Liver (tissue), 9 donors: ENCODE measurements around the gene PSMB8. TPM values are rescaled to one million over a fixed set of nuclear protein-coding genes. Genes with fewer than 3 reads are reported as not detected.

ENCODE experiments used
- DNase-seq: peaks from one replicate; pipeline ENCODE4 v3.0.0-alpha.2; 2017; ENCODE audit warnings: low spot score
- H3K27ac ChIP-seq, 2 donors: one replicate each; pipeline ENCODE4 v1.7.0; 2013; ENCODE audit warnings: inconsistent platforms in 2 of 2, low read length in 2 of 2, control low read depth in 1 of 2, low read depth in 1 of 2, mild to moderate bottlenecking in 1 of 2
- H3K27me3 ChIP-seq, 4 donors: one replicate each; pipeline versions ENCODE4 v1.6.1 to v1.7.0; 2013; ENCODE audit warnings: low read length in 3 of 4, inconsistent platforms in 1 of 4, mild to moderate bottlenecking in 1 of 4, moderate library complexity in 1 of 4; ENCODE audit not compliant: control insufficient read depth in 4 of 4, insufficient read depth in 4 of 4
- H3K36me3 ChIP-seq, 4 donors: one replicate each; pipeline versions ENCODE4 v1.6.1 to v1.7.0; 2013; ENCODE audit warnings: low read length in 3 of 4, mild to moderate bottlenecking in 3 of 4, low read depth in 1 of 4, moderate library complexity in 1 of 4; ENCODE audit not compliant: control insufficient read depth in 4 of 4, insufficient read depth in 3 of 4
- H3K4me1 ChIP-seq, 4 donors: one replicate each; pipeline versions ENCODE4 v1.6.1 to v1.7.0; 2013; ENCODE audit warnings: low read length in 3 of 4, mild to moderate bottlenecking in 3 of 4, moderate library complexity in 1 of 4; ENCODE audit not compliant: control insufficient read depth in 4 of 4, insufficient read depth in 4 of 4
- H3K4me3 ChIP-seq, 3 donors: one replicate each; pipeline versions ENCODE4 v1.6.1 to v1.7.0; 2013; ENCODE audit warnings: low read length in 3 of 3, control low read depth in 1 of 3, low read depth in 1 of 3, mild to moderate bottlenecking in 1 of 3
- H3K9ac ChIP-seq, 2 donors: one replicate each; pipeline ENCODE4 v1.7.0; 2013; ENCODE audit warnings: low read length in 2 of 2, mild to moderate bottlenecking in 2 of 2, moderate library complexity in 2 of 2, control low read depth in 1 of 2, low read depth in 1 of 2
- H3K9me3 ChIP-seq, 4 donors: one replicate each; pipeline versions ENCODE4 v1.6.1 to v1.7.0; 2013; ENCODE audit warnings: low read length in 3 of 4; ENCODE audit not compliant: control insufficient read depth in 4 of 4
- EGR1 ChIP-seq, 2 donors: IDR thresholded peaks; 2 replicates each; pipeline ENCODE4 v1.6.1; 2016 to 2018; ENCODE audit warnings: antibody characterized with exemption in 2 of 2, low read depth in 2 of 2
- FOXA1 ChIP-seq: IDR thresholded peaks from 2 replicates; pipeline ENCODE4 v1.6.1; 2016; ENCODE audit warnings: antibody characterized with exemption
- FOXA2 ChIP-seq: IDR thresholded peaks from 2 replicates; pipeline ENCODE4 v1.6.1; 2016; ENCODE audit warnings: antibody characterized with exemption
- GABPA ChIP-seq, 2 donors: IDR thresholded peaks in 1 of 2; conservative IDR thresholded peaks in 1 of 2; 2 replicates each; pipeline ENCODE4 v1.6.1; 2016; ENCODE audit warnings: antibody characterized with exemption in 2 of 2, mild to moderate bottlenecking in 1 of 2, moderate library complexity in 1 of 2
- HNF4A ChIP-seq, 2 donors: conservative IDR thresholded peaks; 2 replicates each; pipeline ENCODE4 v1.6.1; 2016; ENCODE audit warnings: antibody characterized with exemption in 2 of 2, mild to moderate bottlenecking in 2 of 2
- HNF4G ChIP-seq: IDR thresholded peaks from 2 replicates; pipeline ENCODE4 v1.6.1; 2016; ENCODE audit warnings: antibody characterized with exemption
- JUND ChIP-seq, 2 donors: IDR thresholded peaks; 2 replicates each; pipeline ENCODE4 v1.6.1; 2016; ENCODE audit warnings: antibody characterized with exemption in 2 of 2
- NR2F2 ChIP-seq: IDR thresholded peaks from 2 replicates; pipeline ENCODE4 v1.6.1; 2016; ENCODE audit warnings: antibody characterized with exemption
- RAD21 ChIP-seq, 2 donors: IDR thresholded peaks; 2 replicates each; pipeline ENCODE4 v1.6.1; 2016; ENCODE audit warnings: antibody characterized with exemption in 2 of 2, mild to moderate bottlenecking in 2 of 2
- SP1 ChIP-seq: IDR thresholded peaks from 2 replicates; pipeline ENCODE4 v1.6.1; 2018; ENCODE audit warnings: antibody characterized with exemption, mild to moderate bottlenecking
- YY1 ChIP-seq: IDR thresholded peaks from 2 replicates; pipeline ENCODE4 v1.6.1; 2016; ENCODE audit warnings: antibody characterized with exemption, mild to moderate bottlenecking
- WGBS: extraction: QIAGEN DNeasy Blood & Tissue Kit; methylation state at CpG from one replicate; pipeline ENCODE4 v1.1.7; 2013; 5-methylcytosine and 5-hydroxymethylcytosine counted together
- polyA plus RNA-seq, 2 donors: library from polyadenylated mRNA; stranded (reverse) in 1 of 2; unstranded in 1 of 2; fragments of 200-250 nt in 1 of 2; fragments of >200 nt in 1 of 2; fragmentation: Nextera tagmentation in 1 of 2; extraction: Ambion mirVana in 1 of 2; gene quantifications; one replicate each; pipeline versions ENCODE4 v1.2.1 to v1.2.3, GENCODE V29; 2013 to 2015
- total RNA-seq, 2 donors: library from RNA; depleted of rRNA; stranded (reverse); fragments of >200 nt; gene quantifications; one replicate each; pipeline ENCODE4 v1.2.3, GENCODE V29; 2014
- TF ChIP-seq, protein P1 (sequence below): IDR thresholded peaks from 2 replicates; pipeline ENCODE4 v1.6.1; 2016; ENCODE audit warnings: antibody characterized with exemption, mild to moderate bottlenecking
- TF ChIP-seq, protein P2 (sequence below): IDR thresholded peaks from 2 replicates; pipeline ENCODE4 v1.6.1; 2016; ENCODE audit warnings: antibody characterized with exemption
- TF ChIP-seq, protein P3 (sequence below): fragments of 150-350 bp; IDR thresholded peaks from 2 replicates; pipeline ENCODE4 v1.5.1; 2017; ENCODE audit warnings: improper control_type of control experiment, low read depth, low read length; ENCODE audit not compliant: missing input control
- TF ChIP-seq, protein P4 (sequence below): IDR thresholded peaks from 2 replicates; pipeline ENCODE4 v1.6.1; 2016; ENCODE audit warnings: antibody characterized with exemption
- donor health status: healthy.
- donor health status: healthy.
- donor health status: healthy.
- donor health status: healthy.
- donor health status: healthy.

The PSMB8 gene
- total and polyA plus RNA-seq, 4 donors = 19.9 to 75.1 (median 44.0) TPM

DNA sequence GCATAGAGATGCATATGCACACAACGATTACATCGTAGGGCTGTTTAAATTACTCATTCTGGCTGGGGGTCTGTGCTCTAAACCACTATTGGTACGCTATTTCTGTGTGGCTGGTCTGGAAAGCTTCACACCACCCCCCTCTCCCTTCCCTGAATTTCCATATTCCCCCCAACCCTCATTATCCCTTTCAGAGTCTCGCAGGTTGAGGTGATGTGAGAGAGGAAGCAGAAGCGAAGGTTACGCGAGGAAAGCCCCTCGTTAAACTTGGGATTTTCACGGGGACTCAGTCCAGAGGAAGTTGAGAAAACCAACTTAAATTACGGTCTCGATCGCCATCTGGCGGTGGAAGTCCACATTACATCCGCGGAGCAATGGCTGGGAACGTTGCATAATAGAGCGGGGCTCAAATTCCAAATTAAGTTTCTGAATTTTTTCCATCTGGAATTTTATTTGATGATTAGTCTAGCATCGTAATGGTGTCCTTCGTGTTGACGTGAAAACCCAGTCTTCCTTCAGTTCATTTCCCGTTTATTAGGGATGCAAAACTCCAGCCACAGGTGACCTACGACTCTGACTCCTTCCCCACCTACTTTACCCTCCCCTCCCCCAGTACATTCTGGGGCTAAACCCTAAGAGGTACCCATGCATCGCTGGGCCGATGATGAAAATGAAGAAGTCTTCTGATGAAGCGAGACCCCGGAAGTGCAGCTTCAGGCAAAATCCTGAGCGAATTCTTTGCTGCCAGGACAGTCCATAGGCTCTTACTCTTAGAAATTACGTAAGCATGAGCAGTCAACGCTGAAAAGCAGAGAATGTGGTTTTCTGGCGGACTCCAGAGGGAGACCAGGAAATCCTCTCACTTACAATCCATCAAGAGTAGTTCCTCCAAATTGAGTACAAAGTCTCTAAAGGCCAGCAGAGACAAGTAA lies 46.7 kb downstream of the PSMB8 start (continued):
- TF ChIP-seq, protein P1, sequence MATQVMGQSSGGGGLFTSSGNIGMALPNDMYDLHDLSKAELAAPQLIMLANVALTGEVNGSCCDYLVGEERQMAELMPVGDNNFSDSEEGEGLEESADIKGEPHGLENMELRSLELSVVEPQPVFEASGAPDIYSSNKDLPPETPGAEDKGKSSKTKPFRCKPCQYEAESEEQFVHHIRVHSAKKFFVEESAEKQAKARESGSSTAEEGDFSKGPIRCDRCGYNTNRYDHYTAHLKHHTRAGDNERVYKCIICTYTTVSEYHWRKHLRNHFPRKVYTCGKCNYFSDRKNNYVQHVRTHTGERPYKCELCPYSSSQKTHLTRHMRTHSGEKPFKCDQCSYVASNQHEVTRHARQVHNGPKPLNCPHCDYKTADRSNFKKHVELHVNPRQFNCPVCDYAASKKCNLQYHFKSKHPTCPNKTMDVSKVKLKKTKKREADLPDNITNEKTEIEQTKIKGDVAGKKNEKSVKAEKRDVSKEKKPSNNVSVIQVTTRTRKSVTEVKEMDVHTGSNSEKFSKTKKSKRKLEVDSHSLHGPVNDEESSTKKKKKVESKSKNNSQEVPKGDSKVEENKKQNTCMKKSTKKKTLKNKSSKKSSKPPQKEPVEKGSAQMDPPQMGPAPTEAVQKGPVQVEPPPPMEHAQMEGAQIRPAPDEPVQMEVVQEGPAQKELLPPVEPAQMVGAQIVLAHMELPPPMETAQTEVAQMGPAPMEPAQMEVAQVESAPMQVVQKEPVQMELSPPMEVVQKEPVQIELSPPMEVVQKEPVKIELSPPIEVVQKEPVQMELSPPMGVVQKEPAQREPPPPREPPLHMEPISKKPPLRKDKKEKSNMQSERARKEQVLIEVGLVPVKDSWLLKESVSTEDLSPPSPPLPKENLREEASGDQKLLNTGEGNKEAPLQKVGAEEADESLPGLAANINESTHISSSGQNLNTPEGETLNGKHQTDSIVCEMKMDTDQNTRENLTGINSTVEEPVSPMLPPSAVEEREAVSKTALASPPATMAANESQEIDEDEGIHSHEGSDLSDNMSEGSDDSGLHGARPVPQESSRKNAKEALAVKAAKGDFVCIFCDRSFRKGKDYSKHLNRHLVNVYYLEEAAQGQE = no peak
- TF ChIP-seq NR2F2 = no peak
- TF ChIP-seq YY1 = no peak
- TF ChIP-seq RAD21 (IDR thresholded peaks at IDR 0.05) = peak; percentile 84 to 87
- TF ChIP-seq, protein P2, sequence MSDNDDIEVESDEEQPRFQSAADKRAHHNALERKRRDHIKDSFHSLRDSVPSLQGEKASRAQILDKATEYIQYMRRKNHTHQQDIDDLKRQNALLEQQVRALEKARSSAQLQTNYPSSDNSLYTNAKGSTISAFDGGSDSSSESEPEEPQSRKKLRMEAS = no peak
- no peak for TF ChIP-seq SP1
- no peak for TF ChIP-seq FOXA1
- no peak for TF ChIP-seq GABPA (IDR thresholded peaks at IDR 0.05 in 1 of 2, conservative IDR thresholded peaks at IDR 0.05 in 1 of 2)
- TF ChIP-seq FOXA2 = no peak
- no peak for TF ChIP-seq EGR1 (IDR thresholded peaks at IDR 0.05; ENCODE audit: low read depth in 2 of 2)
- TF ChIP-seq HNF4G = peak; percentile 40

DNA sequence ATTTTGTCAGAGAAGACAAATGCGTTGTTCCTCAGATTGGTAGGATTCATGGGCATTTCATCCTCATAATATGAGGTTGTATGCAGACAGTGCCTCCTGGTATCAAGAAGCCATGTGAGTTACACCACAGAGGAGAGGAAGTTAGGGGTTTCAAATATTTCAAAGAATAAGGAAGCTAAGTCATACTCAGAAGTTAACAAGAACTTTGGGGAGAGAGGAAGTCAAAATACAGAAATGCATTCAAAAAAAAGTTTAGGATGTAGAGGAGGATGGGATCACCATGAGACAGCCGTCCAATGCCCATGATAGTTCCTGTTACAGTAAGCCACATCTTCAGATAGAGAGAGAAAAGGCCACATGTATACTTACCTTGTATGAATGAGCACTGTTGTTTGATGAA lies 49.3 kb downstream of the PSMB8 start:
- no peak for DNase-seq
- Histone ChIP-seq H3K27ac (no peak overlapping the region), H3K9ac (no peak overlapping the region), H3K4me1 (peaks cover 0 to 9% (median 7%) of the 10 kb centered on the region in 4 donors), H3K27me3 (peaks cover 0 to 6% (median 2%) of the 10 kb centered on the region in 4 donors), H3K9me3 (no peaks in the 10 kb centered on the region), H3K36me3 (no peaks in the 10 kb centered on the region), H3K4me3 (no peak overlapping the region)
- 57% methylated on average over 2 of the region's 2 CpGs for WGBS
- TF ChIP-seq GABPA (IDR thresholded peaks at IDR 0.05 in 1 of 2, conservative IDR thresholded peaks at IDR 0.05 in 1 of 2) (no peak), HNF4A (conservative IDR thresholded peaks at IDR 0.05) (no peak), RAD21 (IDR thresholded peaks at IDR 0.05) (no peak), SP1 (no peak), FOXA2 (no peak), NR2F2 (no peak), YY1 (no peak), JUND (IDR thresholded peaks at IDR 0.05) (no peak)
- TF ChIP-seq, protein P3, sequence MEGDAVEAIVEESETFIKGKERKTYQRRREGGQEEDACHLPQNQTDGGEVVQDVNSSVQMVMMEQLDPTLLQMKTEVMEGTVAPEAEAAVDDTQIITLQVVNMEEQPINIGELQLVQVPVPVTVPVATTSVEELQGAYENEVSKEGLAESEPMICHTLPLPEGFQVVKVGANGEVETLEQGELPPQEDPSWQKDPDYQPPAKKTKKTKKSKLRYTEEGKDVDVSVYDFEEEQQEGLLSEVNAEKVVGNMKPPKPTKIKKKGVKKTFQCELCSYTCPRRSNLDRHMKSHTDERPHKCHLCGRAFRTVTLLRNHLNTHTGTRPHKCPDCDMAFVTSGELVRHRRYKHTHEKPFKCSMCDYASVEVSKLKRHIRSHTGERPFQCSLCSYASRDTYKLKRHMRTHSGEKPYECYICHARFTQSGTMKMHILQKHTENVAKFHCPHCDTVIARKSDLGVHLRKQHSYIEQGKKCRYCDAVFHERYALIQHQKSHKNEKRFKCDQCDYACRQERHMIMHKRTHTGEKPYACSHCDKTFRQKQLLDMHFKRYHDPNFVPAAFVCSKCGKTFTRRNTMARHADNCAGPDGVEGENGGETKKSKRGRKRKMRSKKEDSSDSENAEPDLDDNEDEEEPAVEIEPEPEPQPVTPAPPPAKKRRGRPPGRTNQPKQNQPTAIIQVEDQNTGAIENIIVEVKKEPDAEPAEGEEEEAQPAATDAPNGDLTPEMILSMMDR = no peak
- TF ChIP-seq, protein P4, sequence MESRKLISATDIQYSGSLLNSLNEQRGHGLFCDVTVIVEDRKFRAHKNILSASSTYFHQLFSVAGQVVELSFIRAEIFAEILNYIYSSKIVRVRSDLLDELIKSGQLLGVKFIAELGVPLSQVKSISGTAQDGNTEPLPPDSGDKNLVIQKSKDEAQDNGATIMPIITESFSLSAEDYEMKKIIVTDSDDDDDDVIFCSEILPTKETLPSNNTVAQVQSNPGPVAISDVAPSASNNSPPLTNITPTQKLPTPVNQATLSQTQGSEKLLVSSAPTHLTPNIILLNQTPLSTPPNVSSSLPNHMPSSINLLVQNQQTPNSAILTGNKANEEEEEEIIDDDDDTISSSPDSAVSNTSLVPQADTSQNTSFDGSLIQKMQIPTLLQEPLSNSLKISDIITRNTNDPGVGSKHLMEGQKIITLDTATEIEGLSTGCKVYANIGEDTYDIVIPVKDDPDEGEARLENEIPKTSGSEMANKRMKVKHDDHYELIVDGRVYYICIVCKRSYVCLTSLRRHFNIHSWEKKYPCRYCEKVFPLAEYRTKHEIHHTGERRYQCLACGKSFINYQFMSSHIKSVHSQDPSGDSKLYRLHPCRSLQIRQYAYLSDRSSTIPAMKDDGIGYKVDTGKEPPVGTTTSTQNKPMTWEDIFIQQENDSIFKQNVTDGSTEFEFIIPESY = no peak
